Measurements from ENCODE around the gene DCBLD1.

Gene DCBLD1

GRCh38 chr6:117531809-117532725 is 49.6 kb downstream of the DCBLD1 start:
- no peak for DNase-seq

- no peak for DNase-seq
These were observed 51.3 kb downstream of the DCBLD1 start for GRCh38 chr6:117533775-117534174.

- no peak for DNase-seq
These were observed 52.5 kb downstream of the DCBLD1 start for GRCh38 chr6:117534974-117535373.

GRCh38 chr6:117536317-117536716 is 53.8 kb downstream of the DCBLD1 start:
- no peak for DNase-seq

GRCh38 chr6:117538615-117539014 is 56.1 kb downstream of the DCBLD1 start:
- no peak for DNase-seq

GRCh38 chr6:117540670-117541069 is 58.2 kb downstream of the DCBLD1 start:
- no peak for DNase-seq

GRCh38 chr6:117542493-117542892 is 60.0 kb downstream of the DCBLD1 start:
- DNase-seq, result no peak

GRCh38 chr6:117544716-117545115 is 62.2 kb downstream of the DCBLD1 start:
- no peak for DNase-seq

- DNase-seq, result no peak
These were observed 62.7 kb downstream of the DCBLD1 start for GRCh38 chr6:117545161-117545595.

GRCh38 chr6:117546674-117547073 is 64.2 kb downstream of the DCBLD1 start:
- DNase-seq, result no peak

GRCh38 chr6:117547688-117548621 is 65.5 kb downstream of the DCBLD1 start:
- peak; percentile 51 for DNase-seq

GRCh38 chr6:117548797-117549301 is 66.4 kb downstream of the DCBLD1 start:
- DNase-seq, result no peak

GRCh38 chr6:117549611-117550010 is 67.1 kb downstream of the DCBLD1 start:
- DNase-seq, result no peak

GRCh38 chr6:117550078-117550600 is 67.7 kb downstream of the DCBLD1 start:
- no peak for DNase-seq

GRCh38 chr6:117550618-117551242 is 68.3 kb downstream of the DCBLD1 start:
- DNase-seq, result no peak

GRCh38 chr6:117552618-117553017 is 70.1 kb downstream of the DCBLD1 start:
- no peak for DNase-seq

- no peak for DNase-seq
These were observed 70.7 kb downstream of the DCBLD1 start for GRCh38 chr6:117553142-117553541.

GRCh38 chr6:117555262-117555849 is 72.9 kb downstream of the DCBLD1 start:
- DNase-seq, result no peak

GRCh38 chr6:117555882-117556498 is 73.5 kb downstream of the DCBLD1 start:
- DNase-seq, result no peak

GRCh38 chr6:117557951-117558350 is 75.5 kb downstream of the DCBLD1 start:
- DNase-seq, result no peak

- no peak for DNase-seq
These were observed 76.3 kb downstream of the DCBLD1 start for GRCh38 chr6:117558818-117559217.

- no peak for DNase-seq
These were observed 76.8 kb downstream of the DCBLD1 start for GRCh38 chr6:117559299-117559698.

Measured in CD4-positive, alpha-beta T cell treated with Interleukin-15 for 1 hour (primary cell).